SK-N-SH (cell line): Measurements from ENCODE around the gene RIMS4.

Source experiments
- CTCF ChIP-seq: fragments of 200-600 bp; sonication (generic); IDR thresholded peaks from 2 replicates; pipeline ENCODE4 v1.6.1; 2017; ENCODE audit warnings: antibody characterized with exemption, mild to moderate bottlenecking, moderate library complexity
- EZH2phosphoT487 ChIP-seq: fragments of 200-600 bp; sonication (generic); IDR thresholded peaks from 2 replicates; pipeline ENCODE4 v1.6.1; 2017; ENCODE audit warnings: low read depth, mixed run types, mild to moderate bottlenecking, antibody characterized with exemption, moderate library complexity, borderline replicate concordance
- FOSL2 ChIP-seq: IDR thresholded peaks from 2 replicates; pipeline ENCODE4 v1.4.0; 2012; ENCODE audit warnings: low read depth, mild to moderate bottlenecking, moderate library complexity, borderline replicate concordance
- IRF3 ChIP-seq: fragments of 150-350 bp; IDR thresholded peaks from 2 replicates; pipeline ENCODE4 v1.6.1; 2016; ENCODE audit warnings: mild to moderate bottlenecking, low read depth, low read length
- JUND ChIP-seq: IDR thresholded peaks from 2 replicates; pipeline ENCODE4 v1.4.0; 2012
- MAX ChIP-seq: IDR thresholded peaks from 2 replicates; pipeline ENCODE4 v1.4.0; 2012; ENCODE audit warnings: low read depth
- MXI1 ChIP-seq: IDR thresholded peaks from 2 replicates; pipeline ENCODE4 v1.6.1; 2012; ENCODE audit warnings: mild to moderate bottlenecking, low read depth, low read length, improper control_type of control experiment
- PBX3 ChIP-seq: IDR thresholded peaks from 2 replicates; pipeline ENCODE4; 2012
- POLR2AphosphoS5 ChIP-seq: IDR thresholded peaks from 2 replicates; pipeline ENCODE4 v1.6.1; 2012; ENCODE audit warnings: low read depth, low read length
- RCOR1 ChIP-seq: fragments of 150-350 bp; IDR thresholded peaks from 2 replicates; pipeline ENCODE4 v1.6.1; 2017; ENCODE audit warnings: antibody characterized with exemption, low read length
- REST ChIP-seq: IDR thresholded peaks from 2 replicates; pipeline ENCODE4 v1.6.1; 2012; ENCODE audit warnings: mild to moderate bottlenecking, low read depth, low read length, moderate library complexity
- RFX5 ChIP-seq: IDR thresholded peaks from 2 replicates; pipeline ENCODE4 v1.6.1; 2012; ENCODE audit warnings: mild to moderate bottlenecking, improper control_type of control experiment, low read length
- USF2 ChIP-seq: fragments of 150-350 bp; IDR thresholded peaks from 2 replicates; pipeline ENCODE4 v1.6.1; 2017; ENCODE audit warnings: antibody characterized with exemption, low read length, low read depth, borderline replicate concordance
- YY1 ChIP-seq: IDR thresholded peaks from 2 replicates; pipeline ENCODE4 v1.4.0; 2012; ENCODE audit warnings: low read depth, mild to moderate bottlenecking

- TF ChIP-seq USF2 = no peak
- no peak for TF ChIP-seq POLR2AphosphoS5
- no peak for TF ChIP-seq MAX
- no peak for TF ChIP-seq IRF3
- no peak for TF ChIP-seq CTCF
- TF ChIP-seq REST = no peak
- TF ChIP-seq YY1 = no peak
- no peak; the same call in none of the 2 replicates for TF ChIP-seq MXI1
- TF ChIP-seq RFX5 = no peak
- no peak for TF ChIP-seq RCOR1
- no peak for TF ChIP-seq JUND
- TF ChIP-seq EZH2phosphoT487 = no peak
- TF ChIP-seq PBX3 = no peak
- TF ChIP-seq FOSL2 = no peak
Observed at GRCh38 chr20:44762466-44763140, 47.7 kb downstream of the RIMS4 start.
